OCI-LY3 (cell line): ENCODE results near the gene NCEH1.

Experiments used
- CTCF ChIP-seq: fragments of 200-600, 300-600 bp; sonication (generic); IDR thresholded peaks from 2 replicates; pipeline ENCODE4 v1.5.1; 2014; ENCODE audit warnings: antibody characterized with exemption, low read length, low read depth
- EZH2phosphoT487 ChIP-seq: fragments of 200-600 bp; shearing (Covaris generic); IDR thresholded peaks from 2 replicates; pipeline ENCODE4 v1.6.1; 2018; ENCODE audit warnings: antibody characterized with exemption, mixed run types, low read depth

- TF ChIP-seq CTCF (no peak), EZH2phosphoT487 (no peak)
Observed at GRCh38 chr3:172678068-172678467, 32.8 kb downstream of the NCEH1 start.
